Keratinocyte (primary cell): Measurements from ENCODE around the gene METTL2A.

ENCODE experiments used
- EZH2 ChIP-seq: IDR thresholded peaks from one replicate; pipeline ENCODE4 v1.6.1; 2012; ENCODE audit warnings: inconsistent platforms, mild to moderate bottlenecking, low read length, moderate library complexity
- TF ChIP-seq, protein P1 (sequence below), 3 experiments: IDR thresholded peaks in 1 of 3; conservative IDR thresholded peaks in 1 of 3; optimal IDR thresholded peaks in 1 of 3; 2 replicates in 2 of 3; 3 replicates in 1 of 3; pipeline versions ENCODE3 to v1.5.1; 2011; ENCODE audit warnings: low read length in 3 of 3, mild to moderate bottlenecking in 3 of 3, moderate library complexity in 2 of 3, control low read depth in 1 of 3, inconsistent platforms in 1 of 3; ENCODE audit not compliant: insufficient read depth in 2 of 3; ENCODE audit errors: extremely low read depth in 1 of 3

DNA sequence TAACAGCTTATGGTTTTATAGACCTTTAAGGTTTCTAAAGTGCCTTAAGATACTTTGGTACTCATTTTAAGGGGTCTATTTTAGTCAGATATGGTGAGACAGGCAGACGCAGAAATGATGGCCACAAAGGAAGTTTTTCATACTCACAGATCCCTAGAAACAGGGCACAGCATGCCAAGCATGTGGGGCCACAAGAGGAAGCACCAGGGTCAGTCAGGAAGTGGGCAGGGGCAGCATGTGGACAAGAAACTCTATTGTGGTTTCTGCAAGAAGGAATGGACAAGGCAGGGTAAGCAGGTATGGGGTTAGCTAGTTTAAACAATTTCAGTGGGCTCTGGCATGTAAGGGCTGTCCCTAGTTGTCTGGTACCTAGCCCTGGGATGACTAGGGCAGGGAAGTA lies 34.8 kb upstream of the METTL2A start:
- TF ChIP-seq, protein P1, sequence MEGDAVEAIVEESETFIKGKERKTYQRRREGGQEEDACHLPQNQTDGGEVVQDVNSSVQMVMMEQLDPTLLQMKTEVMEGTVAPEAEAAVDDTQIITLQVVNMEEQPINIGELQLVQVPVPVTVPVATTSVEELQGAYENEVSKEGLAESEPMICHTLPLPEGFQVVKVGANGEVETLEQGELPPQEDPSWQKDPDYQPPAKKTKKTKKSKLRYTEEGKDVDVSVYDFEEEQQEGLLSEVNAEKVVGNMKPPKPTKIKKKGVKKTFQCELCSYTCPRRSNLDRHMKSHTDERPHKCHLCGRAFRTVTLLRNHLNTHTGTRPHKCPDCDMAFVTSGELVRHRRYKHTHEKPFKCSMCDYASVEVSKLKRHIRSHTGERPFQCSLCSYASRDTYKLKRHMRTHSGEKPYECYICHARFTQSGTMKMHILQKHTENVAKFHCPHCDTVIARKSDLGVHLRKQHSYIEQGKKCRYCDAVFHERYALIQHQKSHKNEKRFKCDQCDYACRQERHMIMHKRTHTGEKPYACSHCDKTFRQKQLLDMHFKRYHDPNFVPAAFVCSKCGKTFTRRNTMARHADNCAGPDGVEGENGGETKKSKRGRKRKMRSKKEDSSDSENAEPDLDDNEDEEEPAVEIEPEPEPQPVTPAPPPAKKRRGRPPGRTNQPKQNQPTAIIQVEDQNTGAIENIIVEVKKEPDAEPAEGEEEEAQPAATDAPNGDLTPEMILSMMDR (optimal IDR thresholded peaks at IDR 0.05 in 1 of 3, IDR thresholded peaks at IDR 0.05 in 1 of 3, conservative IDR thresholded peaks at IDR 0.05 in 1 of 3; ENCODE audit: extremely low read depth in 1 of 3, insufficient read depth in 2 of 3, low read length in 3 of 3), result no peak
- TF ChIP-seq EZH2, result no peak
